GM12873 (cell line): ENCODE results near the gene LAMB1.

Experiments
- CTCF ChIP-seq: IDR thresholded peaks from 2 replicates; pipeline ENCODE4 v1.5.1; 2012; ENCODE audit warnings: low read depth, mild to moderate bottlenecking, moderate library complexity, low read length, control low read depth; ENCODE audit not compliant: insufficient read depth; ENCODE audit errors: missing control alignments

The LAMB1 gene

GRCh38 chr7:108029034-108029433 is 26.1 kb upstream of the LAMB1 start:
- TF ChIP-seq CTCF, result no peak

GRCh38 chr7:108028111-108028510 is 25.1 kb upstream of the LAMB1 start:
- no peak for TF ChIP-seq CTCF

GRCh38 chr7:108027239-108027638 is 24.3 kb upstream of the LAMB1 start:
- no peak for TF ChIP-seq CTCF

- no peak for TF ChIP-seq CTCF
Measured at GRCh38 chr7:108026647-108027046, 23.7 kb upstream of the LAMB1 start.

GRCh38 chr7:108026116-108026515 is 23.2 kb upstream of the LAMB1 start:
- no peak for TF ChIP-seq CTCF

- TF ChIP-seq CTCF, result no peak
Measured at GRCh38 chr7:108024538-108024937, 21.6 kb upstream of the LAMB1 start.

- no peak for TF ChIP-seq CTCF
Measured at GRCh38 chr7:108020585-108020984, 17.6 kb upstream of the LAMB1 start.
